Upper lobe of left lung (tissue), 4 donors: Measurements from ENCODE around the gene CCDC185.

ENCODE experiments used
- CTCF ChIP-seq, 6 experiments: fragments of 450-650 bp in 4 of 6; fragments of 200-600 bp in 2 of 6; sonication (generic) in 2 of 6; IDR thresholded peaks; one replicate each; pipeline ENCODE4 v1.5.1; 2016 to 2019; ENCODE audit warnings: antibody characterized with exemption in 6 of 6
- EP300 ChIP-seq, 4 donors: sonication (generic); formaldehyde crosslinking; IDR thresholded peaks; one replicate each; pipeline ENCODE4 v1.5.1; 2017; ENCODE audit warnings: antibody characterized with exemption in 4 of 4, control low read depth in 2 of 4

GRCh38 chr1:223403184-223403815 lies 10.1 kb downstream of the CCDC185 start:
- TF ChIP-seq CTCF (IDR thresholded peaks at IDR 0.05) (no peak), EP300 (IDR thresholded peaks at IDR 0.05) (no peak)
